Heart left ventricle (tissue), 16 donors: ENCODE data around the gene DSCAML1. TPM values are rescaled to one million over a fixed set of nuclear protein-coding genes. Genes with fewer than 3 reads are reported as not detected.

ENCODE experiments used
- ATAC-seq, 4 donors: fragments of 200-7000 bp; cut with Tn5 transposase; one replicate each; pipeline ENCODE4 v1.9.1; 2020 to 2022; ENCODE audit warnings: moderate library complexity in 4 of 4, mild to moderate bottlenecking in 3 of 4, moderate number of reproducible peaks in 1 of 4
- DNase-seq, 5 donors: peaks; one replicate each; pipeline ENCODE4 v3.0.0-alpha.2; 2020
- H3K27ac ChIP-seq, 12 donors: fragments of 200-600 bp; sonication (generic) in 4 of 12; one replicate each; pipeline versions ENCODE4 v1.5.0 to v1.8.0; 2016 to 2022; ENCODE audit warnings: mild to moderate bottlenecking in 2 of 12
- H3K27me3 ChIP-seq, 9 donors: fragments of 200-600 bp; sonication (generic) in 2 of 9; one replicate each; pipeline versions ENCODE4 v1.5.1 to v1.8.0; 2016 to 2022; ENCODE audit warnings: mild to moderate bottlenecking in 3 of 9
- H3K36me3 ChIP-seq, 9 donors: fragments of 200-600 bp; sonication (generic) in 2 of 9; one replicate each; pipeline versions ENCODE4 v1.5.0 to v1.8.0; 2018 to 2022; ENCODE audit warnings: mild to moderate bottlenecking in 2 of 9
- H3K4me1 ChIP-seq, 12 donors: fragments of 200-600 bp; sonication (generic) in 4 of 12; one replicate each; pipeline versions ENCODE4 v1.5.0 to v1.8.0; 2016 to 2022; ENCODE audit warnings: mild to moderate bottlenecking in 3 of 12
- H3K4me3 ChIP-seq, 12 donors: fragments of 200-600 bp; sonication (generic) in 4 of 12; one replicate each; pipeline versions ENCODE4 v1.5.0 to v1.8.0; 2017 to 2022; ENCODE audit warnings: mild to moderate bottlenecking in 9 of 12, moderate library complexity in 4 of 12
- H3K9me3 ChIP-seq, 12 donors: fragments of 200-600 bp; sonication (generic) in 4 of 12; one replicate each; pipeline versions ENCODE4 v1.5.0 to v1.8.0; 2016 to 2022; ENCODE audit warnings: mild to moderate bottlenecking in 1 of 12
- POLR2A ChIP-seq, 2 donors: fragments of 450-650 bp; IDR thresholded peaks; one replicate each; pipeline ENCODE4 v1.6.1; 2017; ENCODE audit warnings: antibody characterized with exemption in 2 of 2, mild to moderate bottlenecking in 2 of 2, moderate library complexity in 2 of 2
- WGBS, 4 donors: extraction: QIAGEN DNeasy Blood & Tissue Kit in 2 of 4; methylation state at CpG; one replicate each; pipeline versions ENCODE4 v1.1.5 to v1.1.7; 2013 to 2018; 5-methylcytosine and 5-hydroxymethylcytosine counted together
- intact Hi-C, 10 donors: fragments of 100-400 bp; cut with DNase I; formaldehyde crosslinking; loops; one replicate each; pipeline versions ENCODE4 v1.11.1 to v1.14.2; 2022
- polyA plus RNA-seq, 2 donors: library from polyadenylated mRNA; stranded (reverse); fragments of 200-250 nt; gene quantifications; one replicate each; pipeline ENCODE4 v1.2.3, GENCODE V29; 2013
- total RNA-seq, 9 donors: library from RNA; depleted of rRNA in 2 of 9; stranded (reverse); fragments of >200 nt in 2 of 9; fragmentation: NEBNext Ultra II Directional in 3 of 9; extraction: Animal tissue kit (Norgen Biotek cat#: 25700) in 3 of 9; gene quantifications; one replicate each; pipeline versions ENCODE4 v1.1.0 to v1.2.4, GENCODE V29; 2016 to 2023
- TF ChIP-seq, protein P1 (sequence below), 12 donors: fragments of 200-600 bp; sonication (generic) in 4 of 12; IDR thresholded peaks; one replicate each; pipeline versions ENCODE4 v1.5.0 to v1.8.0; 2018 to 2022; ENCODE audit warnings: antibody characterized with exemption in 12 of 12, mild to moderate bottlenecking in 5 of 12
- donor health status: ischemic (EF 13 %, LVEDD 7.1; RV severe dilation, severe dysfunction).
- donor health status: healthy with polysubstance abuse.
- donor health status: DM: no; HTN: yes; CAD: no.
- donor health status: DM: no; HTN: no; CAD: no.
- donor health status: ischemic (EF 25% LVEDD 6.9; RV normal size, moderate dysfunction).
- donor health status: ischemic (EF 25% LVEDD 5.7; RV mildly dilated, moderate dysfunction).
- donor health status: healthy.
- donor health status: DM: yes; HTN: yes; CAD: no.
- donor health status: ischemic (EF 35%, LVEDD 5.7; RV mildly dilated, moderate dysfunction).
- donor health status: nonischemic (EF 11% LVEDD 7.7; RV severe dilation, severe dysfunction).
- donor health status: DM: yes; HTN: yes; CAD: no.
- donor health status: PGD.
- donor health status: ischemic (EF 29% LVEDD 5.4; RV normal size, mild dysfunction).
- donor health status: nonischemic (EF 23%, LVEDD 6.1; RV moderate dilation, normal function).

DSCAML1 gene
- total and polyA plus RNA-seq, 11 donors = 0.05 to 1.7 (median 0.76) TPM

DNA sequence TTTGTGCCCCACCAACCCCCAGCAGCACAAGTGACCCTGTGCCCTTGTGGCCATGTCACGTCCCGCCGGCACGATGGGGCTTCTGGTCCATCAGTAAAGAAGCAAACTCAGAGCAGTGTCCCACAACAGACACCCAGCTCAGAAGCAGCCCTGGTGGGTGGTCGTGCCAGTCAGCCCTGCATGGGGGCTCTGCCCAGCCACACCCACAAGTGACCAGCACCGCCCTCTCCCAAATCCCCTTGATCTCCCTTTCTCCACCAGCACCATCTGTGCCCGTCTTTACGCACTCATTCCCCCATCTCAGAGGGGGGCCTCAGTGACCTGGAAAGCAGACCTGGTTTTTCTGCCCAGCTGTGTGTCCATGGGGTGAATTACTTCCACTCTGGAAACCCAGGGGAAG lies 149.1 kb downstream of the DSCAML1 start:
- Histone ChIP-seq H3K36me3 (no peaks in the 10 kb centered on the region), H3K27ac (no peak overlapping the region), H3K4me1 (peaks cover 0 to 7% (median 0%) of the 10 kb centered on the region in 12 donors), H3K9me3 (no peaks in the 10 kb centered on the region), H3K27me3 (no peaks in the 10 kb centered on the region), H3K4me3 (no peak overlapping the region)
- intact Hi-C loops = no loop called here
- no peak for ATAC-seq
- TF ChIP-seq POLR2A (IDR thresholded peaks at IDR 0.05) = no peak
- TF ChIP-seq, protein P1, sequence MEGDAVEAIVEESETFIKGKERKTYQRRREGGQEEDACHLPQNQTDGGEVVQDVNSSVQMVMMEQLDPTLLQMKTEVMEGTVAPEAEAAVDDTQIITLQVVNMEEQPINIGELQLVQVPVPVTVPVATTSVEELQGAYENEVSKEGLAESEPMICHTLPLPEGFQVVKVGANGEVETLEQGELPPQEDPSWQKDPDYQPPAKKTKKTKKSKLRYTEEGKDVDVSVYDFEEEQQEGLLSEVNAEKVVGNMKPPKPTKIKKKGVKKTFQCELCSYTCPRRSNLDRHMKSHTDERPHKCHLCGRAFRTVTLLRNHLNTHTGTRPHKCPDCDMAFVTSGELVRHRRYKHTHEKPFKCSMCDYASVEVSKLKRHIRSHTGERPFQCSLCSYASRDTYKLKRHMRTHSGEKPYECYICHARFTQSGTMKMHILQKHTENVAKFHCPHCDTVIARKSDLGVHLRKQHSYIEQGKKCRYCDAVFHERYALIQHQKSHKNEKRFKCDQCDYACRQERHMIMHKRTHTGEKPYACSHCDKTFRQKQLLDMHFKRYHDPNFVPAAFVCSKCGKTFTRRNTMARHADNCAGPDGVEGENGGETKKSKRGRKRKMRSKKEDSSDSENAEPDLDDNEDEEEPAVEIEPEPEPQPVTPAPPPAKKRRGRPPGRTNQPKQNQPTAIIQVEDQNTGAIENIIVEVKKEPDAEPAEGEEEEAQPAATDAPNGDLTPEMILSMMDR (IDR thresholded peaks at IDR 0.05) = no peak
- DNase-seq = no peak
- WGBS, 4 donors = 89 to 97% (median 93%) methylated on average over 8 of the region's 8 CpGs

DNA sequence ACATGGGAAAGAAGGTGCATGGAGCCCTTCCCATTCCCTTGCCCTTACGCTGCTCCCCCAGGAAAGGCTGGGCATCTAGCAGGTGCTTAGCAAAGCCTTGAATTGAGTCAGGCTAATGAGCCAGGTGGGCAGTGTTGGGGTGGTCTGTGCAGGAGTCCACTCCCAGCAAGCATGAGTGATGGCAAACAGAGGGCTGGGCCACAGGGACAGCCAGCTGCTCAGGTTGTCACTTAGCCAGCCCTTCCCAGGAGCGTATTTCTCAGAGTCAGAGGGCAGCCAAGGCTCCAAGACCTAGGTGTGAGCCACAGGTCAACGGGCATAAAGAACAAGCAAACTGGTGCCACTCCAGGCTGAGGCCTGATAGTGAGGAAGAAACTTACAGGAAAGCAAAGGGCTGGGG lies 149.8 kb downstream of the DSCAML1 start:
- Histone ChIP-seq H3K27ac (no peak overlapping the region), H3K27me3 (no peaks in the 10 kb centered on the region), H3K4me3 (no peak overlapping the region), H3K9me3 (no peaks in the 10 kb centered on the region), H3K36me3 (no peaks in the 10 kb centered on the region), H3K4me1 (peaks cover 0 to 7% (median 0%) of the 10 kb centered on the region in 12 donors)
- ATAC-seq (no peak), DNase-seq (no peak)
- 84 to 92% (median 91%) methylated on average over 3 of the region's 3 CpGs for WGBS, 4 donors
- no peak for TF ChIP-seq POLR2A (IDR thresholded peaks at IDR 0.05)
- TF ChIP-seq, protein P1 (IDR thresholded peaks at IDR 0.05) = no peak
- intact Hi-C loops = no loop called here

DNA sequence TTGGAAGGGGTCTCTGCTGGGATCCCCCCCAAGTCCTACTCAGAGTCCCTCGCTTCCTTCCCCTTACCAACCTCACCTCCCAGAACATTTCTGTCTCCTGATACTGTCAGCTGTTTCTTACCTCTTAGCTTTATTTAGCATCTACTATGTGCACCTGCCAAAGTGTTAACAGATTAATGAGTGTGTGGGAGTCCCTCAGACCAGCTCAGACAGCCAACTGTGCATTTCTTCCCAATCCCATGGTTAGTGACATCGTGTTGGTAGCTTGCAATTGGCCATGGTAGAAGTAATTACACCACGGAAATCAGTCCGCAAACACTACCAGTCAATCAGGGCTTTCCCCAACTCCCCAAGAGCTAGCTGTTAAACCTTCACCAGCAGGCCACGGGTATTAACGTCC lies 150.6 kb downstream of the DSCAML1 start:
- peaks cover 0 to 7% (median 0%) of the 10 kb centered on the region in 12 donors for H3K4me1 ChIP-seq
- H3K4me3 ChIP-seq = no peak overlapping the region
- H3K36me3 ChIP-seq = no peaks in the 10 kb centered on the region
- no peak overlapping the region for H3K27ac ChIP-seq
- ATAC-seq (no peak), DNase-seq (no peak)
- intact Hi-C loops = no loop called here
- H3K27me3 ChIP-seq = no peaks in the 10 kb centered on the region
- TF ChIP-seq POLR2A (IDR thresholded peaks at IDR 0.05) = no peak
- TF ChIP-seq, protein P1 (IDR thresholded peaks at IDR 0.05) = no peak
- no peaks in the 10 kb centered on the region for H3K9me3 ChIP-seq
- WGBS, 4 donors = 75 to 91% (median 83%) methylated on average over 6 of the region's 6 CpGs

DNA sequence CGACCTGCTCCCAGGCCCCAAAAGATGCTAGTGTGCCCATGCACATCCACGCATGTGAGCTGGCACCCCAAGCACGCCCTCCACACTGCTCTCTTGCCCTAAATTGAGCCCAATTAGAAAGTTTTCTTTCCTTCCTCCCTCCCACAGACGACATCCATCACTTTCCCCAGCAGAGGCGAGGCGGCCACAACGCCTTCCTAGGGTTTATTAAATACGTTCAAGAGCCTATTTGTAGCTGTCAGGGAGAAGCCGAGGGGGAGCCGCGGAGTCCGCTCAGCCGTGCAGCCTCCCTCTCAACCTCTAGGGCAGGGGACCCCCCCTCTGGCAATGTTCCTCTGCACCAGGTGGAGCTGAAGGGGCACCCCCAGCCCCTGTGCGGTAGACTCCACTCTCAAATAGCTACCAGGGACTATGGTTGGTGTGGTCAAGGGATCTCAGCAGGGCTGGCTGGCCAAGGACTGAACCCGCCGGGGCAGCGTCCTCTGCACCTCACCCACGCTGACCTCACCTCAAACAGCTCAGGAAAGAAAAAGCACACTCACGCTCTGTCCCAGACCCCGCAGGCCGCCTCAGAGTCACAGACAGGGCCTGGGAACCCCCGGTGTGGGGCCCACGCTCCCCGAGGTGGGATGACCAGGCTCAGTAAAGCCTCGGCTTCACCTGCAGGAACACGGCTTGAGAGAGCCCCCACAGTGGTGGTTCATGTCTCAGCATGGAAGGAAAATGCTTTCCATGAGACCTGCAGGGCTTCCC lies 152.4 kb downstream of the DSCAML1 start:
- no peak overlapping the region for H3K27ac ChIP-seq

More for the DNA sequence above, 152.4 kb downstream of the DSCAML1 start:
- no peaks in the 10 kb centered on the region for H3K9me3 ChIP-seq
- WGBS, 4 donors = 91 to 94% (median 93%) methylated on average over 17 to 26 of the region's 26 CpGs
- DNase-seq (no peak), ATAC-seq (no peak)
- H3K4me3 ChIP-seq = no peak overlapping the region
- intact Hi-C loops = no loop called here
- no peaks in the 10 kb centered on the region for H3K36me3 ChIP-seq
- TF ChIP-seq, protein P1 (IDR thresholded peaks at IDR 0.05) = no peak
- TF ChIP-seq POLR2A (IDR thresholded peaks at IDR 0.05) = no peak
- H3K4me1 ChIP-seq = peaks cover 0 to 7% (median 0%) of the 10 kb centered on the region in 12 donors
- no peaks in the 10 kb centered on the region for H3K27me3 ChIP-seq
